ENCODE results near the gene MAP3K10.

The MAP3K10 gene

GRCh38 chr19:40234429-40235237 lies 43.4 kb downstream of the MAP3K10 start:
- no peak for DNase-seq

GRCh38 chr19:40235238-40236025 lies 44.2 kb downstream of the MAP3K10 start:
- no peak for DNase-seq

- no peak for DNase-seq
Measured at GRCh38 chr19:40236026-40236355, 44.8 kb downstream of the MAP3K10 start.

DNA sequence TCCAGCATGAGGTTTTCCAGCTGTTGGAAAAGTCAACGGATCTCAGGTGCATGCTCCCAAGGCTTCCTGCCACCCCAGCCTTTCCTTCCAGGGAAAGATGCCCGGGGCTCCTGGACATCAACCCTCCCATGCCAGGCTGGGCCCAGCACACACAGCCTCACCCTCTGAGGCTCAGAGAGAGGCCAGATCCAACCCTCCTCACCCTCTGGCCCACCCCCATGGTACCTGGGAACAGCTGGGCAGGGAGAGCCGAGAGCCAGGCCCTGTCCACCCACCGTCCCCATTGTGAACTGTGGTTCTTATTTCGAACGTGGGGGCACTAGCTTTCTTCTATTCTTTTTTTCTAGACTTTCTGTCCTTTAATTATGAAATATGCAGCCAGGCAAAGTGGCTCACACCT lies 45.1 kb downstream of the MAP3K10 start:
- DNase-seq, result no peak

GRCh38 chr19:40237791-40238190 lies 46.6 kb downstream of the MAP3K10 start:
- DNase-seq, result no peak

DNA sequence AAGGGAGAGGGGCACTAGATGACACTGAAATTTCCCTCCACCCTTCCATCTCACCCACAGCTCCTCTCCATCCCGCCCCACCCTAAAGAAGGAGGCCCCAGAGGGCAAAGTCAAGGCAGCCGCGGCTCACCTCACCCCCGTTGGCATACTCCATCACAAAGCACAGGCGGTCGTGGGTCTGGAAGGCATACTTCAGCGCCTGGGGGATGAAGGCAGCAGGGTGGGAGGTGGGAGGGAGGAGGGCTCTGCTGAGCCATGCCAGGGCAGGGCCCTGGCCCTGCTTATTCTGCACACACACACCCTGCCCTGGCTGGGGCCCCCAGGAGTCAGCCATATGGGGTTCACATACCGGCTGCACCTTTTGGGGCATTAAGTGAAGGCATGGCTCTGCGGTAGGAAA lies 47.5 kb downstream of the MAP3K10 start:
- DNase-seq, result no peak

- no peak for DNase-seq
Measured at GRCh38 chr19:40239415-40240226, 48.4 kb downstream of the MAP3K10 start.

DNA sequence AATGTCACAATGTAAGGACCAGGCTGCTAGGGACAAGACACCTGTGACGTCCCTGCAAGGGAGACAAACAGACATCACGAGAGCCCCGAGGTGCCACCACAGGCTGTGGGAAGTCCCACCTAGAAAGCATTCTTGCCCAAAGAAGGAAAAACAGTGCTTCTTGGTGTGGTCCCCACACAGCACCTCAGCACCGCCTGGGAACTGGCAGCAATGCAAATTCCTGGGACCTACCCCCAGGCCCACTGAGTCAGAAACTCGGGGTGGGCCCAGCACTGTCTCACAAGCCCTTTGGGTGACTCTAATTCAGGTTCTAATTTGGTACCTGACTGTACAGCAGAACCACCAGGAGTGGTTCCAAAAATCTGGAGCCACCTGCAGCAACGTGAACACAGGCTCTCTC lies 49.1 kb downstream of the MAP3K10 start:
- no peak for DNase-seq

DNA sequence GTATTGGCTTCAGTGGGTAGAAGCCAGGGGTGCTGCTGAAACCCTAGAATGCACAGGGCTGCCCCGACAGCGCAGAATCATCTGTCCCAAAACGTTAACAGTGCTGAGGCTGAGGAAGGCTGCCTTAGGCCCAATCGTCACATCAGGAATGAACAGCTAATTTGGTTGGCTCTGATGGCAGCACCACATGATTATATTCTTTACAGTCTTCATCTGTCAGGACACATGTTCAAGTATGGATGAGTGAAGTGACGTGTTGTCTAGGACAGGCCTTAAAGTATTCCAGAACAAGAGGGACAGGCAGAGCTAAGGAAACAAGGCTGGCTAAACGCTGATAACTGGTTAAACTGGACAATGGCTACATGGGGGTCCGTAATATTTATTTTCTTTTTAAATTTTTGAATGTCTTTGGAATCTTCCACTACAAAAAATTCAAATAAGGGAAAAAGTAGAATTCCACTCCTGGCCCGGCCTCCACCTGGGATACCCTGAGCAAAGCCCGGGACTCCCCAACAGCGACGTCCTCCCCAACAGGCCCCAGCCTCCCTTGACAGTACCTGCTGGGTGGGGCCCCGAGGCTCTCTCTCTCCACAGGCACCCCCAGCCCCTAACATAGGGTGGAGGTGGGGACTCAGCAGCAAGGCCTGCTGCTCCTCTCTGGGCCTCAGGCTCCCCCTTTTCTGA lies 50.0 kb downstream of the MAP3K10 start:
- DNase-seq, result no peak

- DNase-seq, result no peak
Measured at GRCh38 chr19:40241809-40242384, 50.7 kb downstream of the MAP3K10 start.

DNA sequence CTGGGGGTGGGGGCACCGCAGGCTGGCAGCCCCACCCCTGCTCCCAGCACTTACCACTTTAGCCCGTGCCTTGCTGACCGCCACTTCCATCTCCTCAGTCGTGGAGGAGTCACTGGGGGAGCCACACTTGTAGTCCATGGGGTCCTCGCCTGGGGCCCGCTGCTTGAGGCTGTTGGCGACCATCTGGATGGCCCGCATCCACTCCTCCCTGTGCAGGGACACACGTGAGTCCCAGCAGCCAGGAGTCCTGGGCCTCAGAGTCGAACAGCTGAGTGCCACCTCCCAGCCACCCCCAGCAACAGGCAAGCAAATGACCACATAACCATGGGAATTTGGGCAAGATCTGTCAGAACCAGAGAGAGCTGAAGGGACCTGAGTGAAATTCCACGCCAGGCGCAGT lies 51.3 kb downstream of the MAP3K10 start:
- no peak for DNase-seq

GRCh38 chr19:40243181-40243580 lies 52.0 kb downstream of the MAP3K10 start:
- no peak for DNase-seq

GRCh38 chr19:40244579-40245317 lies 53.5 kb downstream of the MAP3K10 start:
- DNase-seq, result no peak

DNA sequence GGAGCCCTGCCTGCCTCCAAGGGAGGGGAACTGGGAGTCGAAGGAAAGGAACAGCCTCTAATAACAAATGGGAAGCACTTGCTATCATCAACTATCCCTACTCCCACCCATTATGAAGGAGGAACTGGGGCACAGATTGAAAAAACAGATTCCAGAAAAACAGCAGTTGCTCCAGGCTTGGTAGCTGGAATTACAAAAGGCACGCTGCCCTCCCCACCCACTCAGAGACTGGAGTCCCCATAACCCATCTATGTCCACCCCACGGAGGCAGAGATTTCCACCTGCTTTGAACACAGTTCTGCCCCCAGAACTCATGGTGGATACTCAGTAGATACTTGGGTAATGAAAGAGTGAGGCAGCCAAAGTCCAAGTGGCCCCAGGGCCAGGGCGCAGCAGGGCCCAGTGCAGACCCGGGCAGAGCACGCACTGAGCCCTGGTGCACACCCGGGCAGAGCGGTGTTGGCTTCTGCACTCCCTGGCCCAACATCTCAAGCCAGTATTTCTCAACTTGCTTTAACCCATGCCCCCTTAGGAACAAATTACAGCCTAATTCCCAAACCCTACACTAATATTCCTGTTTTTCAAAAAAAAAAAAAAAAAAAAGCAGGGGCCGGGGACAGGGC lies 54.4 kb downstream of the MAP3K10 start:
- DNase-seq, result no peak

DNA sequence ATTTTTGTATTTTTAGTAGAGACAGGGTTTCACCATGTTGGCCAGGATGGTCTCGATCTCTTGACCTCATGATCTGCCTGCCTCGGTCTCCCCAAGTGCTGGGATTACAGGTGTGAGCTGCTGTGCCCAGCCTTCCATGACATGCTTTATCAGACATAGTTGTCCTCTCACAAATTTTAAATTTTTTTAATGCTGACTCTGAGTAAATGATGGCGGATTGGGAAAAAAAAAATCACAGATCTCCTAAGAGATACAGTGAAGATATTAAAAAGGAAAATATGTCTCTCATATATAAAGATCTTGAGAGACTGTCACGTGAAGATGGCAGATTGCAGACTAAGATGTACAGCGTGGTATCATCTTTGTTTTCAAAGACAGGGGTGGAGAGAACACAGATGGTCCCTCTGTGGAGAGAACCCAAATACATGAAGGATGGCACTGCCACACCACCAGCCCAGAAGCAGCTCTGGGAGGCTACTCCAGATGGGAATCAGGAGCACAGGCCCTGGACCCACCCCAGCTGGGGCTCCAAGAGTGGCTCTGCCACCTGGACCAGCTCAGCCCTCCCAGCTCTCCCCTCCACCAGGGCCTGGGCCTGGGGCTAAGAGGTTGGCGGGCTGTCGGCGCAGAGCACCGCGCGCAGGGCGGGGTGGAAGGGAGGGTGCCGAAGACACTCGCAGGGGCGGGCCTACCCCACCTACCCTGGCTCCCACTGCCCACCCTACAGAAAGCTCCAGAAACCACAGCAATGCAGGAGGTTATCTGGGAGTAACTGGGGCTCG lies 55.3 kb downstream of the MAP3K10 start:
- no peak for DNase-seq

DNA sequence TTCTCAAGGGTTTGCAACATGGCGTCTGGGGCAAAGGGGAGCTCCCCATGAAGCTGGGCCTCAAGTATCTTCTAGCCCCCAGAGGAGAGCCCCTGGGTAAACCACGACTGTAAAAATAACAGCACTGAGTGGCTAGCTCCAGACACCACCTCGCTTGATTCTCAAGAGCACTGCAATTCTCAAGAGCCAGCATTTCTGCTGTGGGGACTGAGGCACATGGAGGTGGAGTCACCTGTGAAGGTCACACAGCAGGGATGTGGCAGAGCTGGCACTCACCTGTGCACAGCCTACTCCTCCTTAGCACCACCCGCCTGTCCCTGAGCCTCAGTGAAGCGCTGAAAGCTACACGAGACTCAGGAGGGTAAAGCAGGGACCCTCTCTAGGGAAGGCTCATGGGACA lies 56.0 kb downstream of the MAP3K10 start:
- DNase-seq, result no peak

DNA sequence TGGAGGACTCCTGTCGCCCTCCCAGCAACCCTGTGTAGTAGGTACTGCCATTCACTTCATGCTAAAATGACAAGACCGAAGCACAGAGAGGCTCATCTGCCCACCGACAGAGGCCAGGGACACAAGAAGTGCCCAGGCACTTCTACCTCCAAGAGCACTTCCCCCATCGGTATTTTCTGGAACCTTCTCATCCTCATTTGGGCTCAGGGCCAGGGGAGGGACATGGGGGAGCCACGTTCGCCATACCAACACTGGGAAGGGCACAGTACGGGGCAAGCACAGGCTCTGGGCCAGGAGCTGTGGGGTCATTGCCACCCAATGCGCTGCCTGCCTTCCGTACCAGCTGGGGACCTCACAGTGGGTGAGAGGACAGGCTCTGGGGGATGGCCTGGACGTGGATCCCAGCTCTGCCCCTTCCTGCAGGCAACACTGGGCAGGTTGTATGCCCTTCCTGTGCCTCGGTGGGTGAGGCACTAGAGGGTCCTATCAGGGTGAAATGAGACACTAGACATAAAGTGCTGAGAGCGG lies 56.6 kb downstream of the MAP3K10 start:
- no peak for DNase-seq

DNA sequence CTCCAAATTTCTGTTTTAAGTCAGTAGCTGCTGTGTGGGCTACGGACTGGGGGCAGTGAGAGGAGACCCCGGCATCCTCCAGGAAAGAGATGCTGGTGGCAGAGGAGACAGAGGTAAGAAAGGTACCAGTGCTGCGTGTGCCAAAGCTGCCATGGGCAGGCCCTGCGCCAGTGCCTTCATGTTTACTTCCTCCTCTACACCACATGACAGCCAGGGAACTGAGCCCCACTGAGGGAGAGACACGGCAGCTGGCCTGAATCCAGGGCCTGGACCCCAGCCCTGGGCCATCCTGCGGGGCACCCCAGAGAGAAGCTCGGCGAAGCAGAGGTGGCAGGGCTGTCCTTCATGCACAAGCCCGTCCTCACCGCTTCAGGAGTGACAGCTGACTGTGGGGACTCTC lies 58.0 kb downstream of the MAP3K10 start:
- no peak for DNase-seq

DNA sequence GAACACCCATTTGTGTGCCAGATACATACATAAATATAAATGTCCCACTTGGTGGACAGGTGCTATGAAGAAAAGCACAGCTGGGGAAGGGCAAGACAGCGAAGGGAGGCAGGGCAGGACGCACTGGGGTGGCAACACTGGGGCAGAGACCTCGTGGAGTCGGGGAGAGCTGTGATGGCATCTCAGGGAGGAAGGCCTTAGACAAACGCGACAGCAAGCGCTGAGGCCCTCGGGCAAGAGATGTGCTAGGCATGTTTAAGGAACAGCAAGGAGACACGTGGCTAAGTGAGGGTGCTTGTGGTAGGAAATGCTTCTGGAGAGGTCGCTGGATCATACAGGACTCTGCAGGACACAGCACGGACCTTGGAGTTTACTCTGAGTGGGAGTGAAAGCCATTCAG lies 58.6 kb downstream of the MAP3K10 start:
- no peak for DNase-seq

GRCh38 chr19:40251244-40251643 lies 60.0 kb downstream of the MAP3K10 start:
- no peak for DNase-seq
